Neural progenitor cell (in vitro differentiated cells): ENCODE results near the gene SOHLH2. TPM values are rescaled to one million over a fixed set of nuclear protein-coding genes. Genes with fewer than 3 reads are reported as not detected.

ENCODE experiments used
- DNase-seq: peaks from one replicate; pipeline ENCODE4 v3.0.0-alpha.2; 2016; ENCODE audit warnings: low spot score
- H2AFZ ChIP-seq: fragments of 200-600 bp; sonication (generic); replicated peaks from 2 replicates; pipeline ENCODE4 v1.6.1; 2016; ENCODE audit warnings: antibody characterized with exemption
- H3F3A ChIP-seq: fragments of 200-600 bp; sonication (generic); 2 replicates; pipeline ENCODE4 v1.6.1; 2016; ENCODE audit warnings: antibody characterized with exemption, low read depth
- H3K27ac ChIP-seq: fragments of 200-600 bp; sonication (generic); 2 replicates; pipeline ENCODE4 v1.5.1; 2016; ENCODE audit warnings: mild to moderate bottlenecking
- H3K27me3 ChIP-seq: fragments of 200-600 bp; sonication (generic); 2 replicates; pipeline ENCODE4 v1.6.1; 2016; ENCODE audit warnings: mild to moderate bottlenecking, moderate library complexity
- H3K36me3 ChIP-seq: fragments of 200-600 bp; sonication (generic); 2 replicates; pipeline ENCODE4 v1.5.1; 2016
- H3K4me1 ChIP-seq: fragments of 200-600 bp; sonication (generic); 2 replicates; pipeline ENCODE4 v1.6.1; 2016; ENCODE audit warnings: mixed run types
- H3K4me2 ChIP-seq: fragments of 200-600 bp; sonication (generic); 2 replicates; pipeline ENCODE4 v1.6.1; 2016
- H3K4me3 ChIP-seq: fragments of 200-600 bp; sonication (generic); 2 replicates; pipeline ENCODE4 v1.5.1; 2016
- H3K79me2 ChIP-seq: fragments of 200-600 bp; sonication (generic); 2 replicates; pipeline ENCODE4 v1.6.1; 2016; ENCODE audit warnings: low read depth
- H3K9ac ChIP-seq: fragments of 200-600 bp; sonication (generic); 2 replicates; pipeline ENCODE4 v1.6.1; 2016
- H3K9me3 ChIP-seq: fragments of 200-600 bp; sonication (generic); 2 replicates; pipeline ENCODE4 v1.5.1; 2016; ENCODE audit warnings: low read depth
- H4K20me1 ChIP-seq: fragments of 200-600 bp; sonication (generic); 2 replicates; pipeline ENCODE4 v1.6.1; 2016; ENCODE audit warnings: low read depth
- H3K27ac Mint-ChIP-seq: 3 replicates; pipeline ENCODE4 v1.8.0; 2021; ENCODE audit warnings: mixed read lengths
- H3K27me3 Mint-ChIP-seq: 2 replicates; pipeline ENCODE4 v1.8.0; 2022; ENCODE audit warnings: low read depth, mild to moderate bottlenecking, inconsistent platforms, moderate library complexity, mixed read lengths; ENCODE audit not compliant: insufficient read depth
- H3K36me3 Mint-ChIP-seq: 3 replicates; pipeline ENCODE4 v1.8.0; 2021; ENCODE audit warnings: mixed read lengths
- H3K4me1 Mint-ChIP-seq: 3 replicates; pipeline ENCODE4 v1.8.0; 2021; ENCODE audit warnings: mixed read lengths
- H3K4me3 Mint-ChIP-seq: 3 replicates; pipeline ENCODE4 v1.8.0; 2021; ENCODE audit warnings: mild to moderate bottlenecking, moderate library complexity, mixed read lengths
- H3K9me3 Mint-ChIP-seq: 3 replicates; pipeline ENCODE4 v1.8.0; 2020; ENCODE audit warnings: mixed read lengths
- CTCF ChIP-seq: fragments of 200-600 bp; sonication (generic); IDR thresholded peaks from 2 replicates; pipeline ENCODE4 v1.5.1; 2017; ENCODE audit warnings: antibody characterized with exemption, mild to moderate bottlenecking
- EZH2 ChIP-seq: fragments of 200-600 bp; sonication (generic); IDR thresholded peaks from 2 replicates; pipeline ENCODE4 v1.6.1; 2017; ENCODE audit warnings: antibody characterized with exemption, mild to moderate bottlenecking, moderate library complexity
- EZH2phosphoT487 ChIP-seq: fragments of 200-600 bp; sonication (generic); IDR thresholded peaks from 2 replicates; pipeline ENCODE4 v1.6.1; 2017; ENCODE audit warnings: antibody characterized with exemption
- total RNA-seq: library from RNA; depleted of rRNA; stranded (reverse); fragments of >200 nt; gene quantifications from 2 replicates; pipeline ENCODE4 v1.2.3, GENCODE V29; 2015; ENCODE audit warnings: low replicate concordance

The SOHLH2 gene
- total RNA-seq, 1 donor from 2014 or later: 1.4 TPM

GRCh38 chr13:36219883-36220282 lies 5.5 kb upstream of the SOHLH2 start:
- Histone ChIP-seq H3K4me3 (no peak overlapping the region), H3K27ac (no peak overlapping the region), H2AFZ (no peak overlapping the region), H3K79me2 (no peaks in the 10 kb centered on the region), H4K20me1 (no peaks in the 10 kb centered on the region), H3K36me3 (no peaks in the 10 kb centered on the region), H3K4me2 (no peak overlapping the region), H3K27me3 (no peaks in the 10 kb centered on the region), H3K9me3 (peaks cover 9% of the 10 kb centered on the region), H3K9ac (no peak overlapping the region), H3F3A (no peaks in the 10 kb centered on the region), H3K4me1 (no peaks in the 10 kb centered on the region)
- TF ChIP-seq EZH2phosphoT487: no peak
- no peak for TF ChIP-seq EZH2
- TF ChIP-seq CTCF: no peak
- no peak for DNase-seq
- no peaks in the 10 kb centered on the region for H3K36me3 Mint-ChIP-seq
- H3K4me3 Mint-ChIP-seq: no peak overlapping the region
- H3K27ac Mint-ChIP-seq: no peak overlapping the region
- H3K4me1 Mint-ChIP-seq: no peaks in the 10 kb centered on the region
- H3K27me3 Mint-ChIP-seq: peaks cover 6% of the 10 kb centered on the region
- H3K9me3 Mint-ChIP-seq: peaks cover 15% of the 10 kb centered on the region

- no peaks in the 10 kb centered on the region for H3K9me3 ChIP-seq
- H3K4me2 ChIP-seq: no peak overlapping the region
- no peak overlapping the region for H2AFZ ChIP-seq
- Mint-ChIP-seq H3K36me3 (no peaks in the 10 kb centered on the region), H3K27ac (no peak overlapping the region), H3K4me1 (peaks cover 11% of the 10 kb centered on the region), H3K4me3 (no peak overlapping the region), H3K9me3 (peaks cover 12% of the 10 kb centered on the region), H3K27me3 (peaks cover 2% of the 10 kb centered on the region)
- H3K9ac ChIP-seq: no peak overlapping the region
- H3K36me3 ChIP-seq: no peaks in the 10 kb centered on the region
- H4K20me1 ChIP-seq: no peaks in the 10 kb centered on the region
- H3F3A ChIP-seq: peaks cover 10% of the 10 kb centered on the region
- H3K4me3 ChIP-seq: no peak overlapping the region
- no peak overlapping the region for H3K27ac ChIP-seq
- no peak for DNase-seq
- H3K79me2 ChIP-seq: no peaks in the 10 kb centered on the region
- H3K4me1 ChIP-seq: peaks cover 10% of the 10 kb centered on the region
- TF ChIP-seq CTCF (no peak), EZH2 (no peak), EZH2phosphoT487 (no peak)
- H3K27me3 ChIP-seq: no peaks in the 10 kb centered on the region
Observed at GRCh38 chr13:36217456-36217855, 3.1 kb upstream of the SOHLH2 start.

GRCh38 chr13:36212789-36213188 lies 1.6 kb downstream of the SOHLH2 start:
- Histone ChIP-seq H3K79me2 (no peaks in the 10 kb centered on the region), H2AFZ (peak overlapping the region; percentile 77), H3K4me2 (no peak overlapping the region), H3K9ac (no peak overlapping the region), H3K36me3 (no peaks in the 10 kb centered on the region), H3K4me1 (peaks cover 21% of the 10 kb centered on the region), H3K27ac (peak overlapping the region; percentile 59), H3K4me3 (no peak overlapping the region), H3F3A (peaks cover 21% of the 10 kb centered on the region), H4K20me1 (no peaks in the 10 kb centered on the region), H3K9me3 (no peaks in the 10 kb centered on the region), H3K27me3 (no peaks in the 10 kb centered on the region)
- Mint-ChIP-seq H3K27me3 (peaks cover 4% of the 10 kb centered on the region), H3K4me1 (peaks cover 22% of the 10 kb centered on the region), H3K36me3 (no peaks in the 10 kb centered on the region), H3K9me3 (peaks cover 20% of the 10 kb centered on the region), H3K27ac (peak overlapping the region; percentile 93), H3K4me3 (no peak overlapping the region)
- no peak for TF ChIP-seq CTCF
- no peak for TF ChIP-seq EZH2phosphoT487
- no peak for TF ChIP-seq EZH2
- DNase-seq: peak; percentile 46
